H1 (cell line): Measurements from ENCODE around the gene FADD. TPM values are rescaled to one million over a fixed set of nuclear protein-coding genes. Genes with fewer than 3 reads are reported as not detected.

Experiments
- EGR1 ChIP-seq: IDR thresholded peaks from 2 replicates; pipeline ENCODE4 v1.6.1; 2011; ENCODE audit warnings: low read depth, low read length, borderline replicate concordance
- HDAC6 ChIP-seq: IDR thresholded peaks from one replicate; pipeline ENCODE4 v1.7.1; 2012; ENCODE audit warnings: low read depth, mild to moderate bottlenecking, inconsistent platforms, low read length, moderate library complexity
- POU5F1 ChIP-seq: IDR thresholded peaks from 2 replicates; pipeline ENCODE4 v1.6.1; 2011; ENCODE audit warnings: low read depth, mild to moderate bottlenecking, low read length, moderate library complexity
- SP1 ChIP-seq: IDR thresholded peaks from 2 replicates; pipeline ENCODE4 v1.6.1; 2011; ENCODE audit warnings: low read depth, low read length
- SP4 ChIP-seq: IDR thresholded peaks from 2 replicates; pipeline ENCODE4 v1.6.1; 2012; ENCODE audit warnings: low read length, inconsistent platforms
- SRF ChIP-seq: IDR thresholded peaks from 2 replicates; pipeline ENCODE4 v1.6.1; 2011; ENCODE audit warnings: mild to moderate bottlenecking, low read depth, low read length, moderate library complexity
- YY1 ChIP-seq: IDR thresholded peaks from 2 replicates; pipeline ENCODE4 v1.6.1; 2011; ENCODE audit warnings: low read depth, mild to moderate bottlenecking, low read length
- ZNF274 ChIP-seq: IDR thresholded peaks from 2 replicates; pipeline ENCODE4 v1.7.0; 2012; ENCODE audit warnings: low read length, borderline replicate concordance; ENCODE audit errors: extremely low read depth
- polyA plus RNA-seq, 7 experiments: library from polyadenylated mRNA; depleted of rRNA in 3 of 7; stranded (reverse) in 5 of 7; unstranded in 2 of 7; fragments of >200 nt in 5 of 7; fragments of 200-250 nt in 2 of 7; gene quantifications; 1 replicate in 5 of 7; 2 replicates in 1 of 7; 4 replicates in 1 of 7; pipeline versions ENCODE4 v1.2.1 to v1.2.3, GENCODE V29; 2011 to 2013; ENCODE audit warnings: missing spikeins in 2 of 7, mixed read lengths in 2 of 7
- total RNA-seq: library from RNA; stranded (reverse); fragmentation: NEBNext Ultra II Directional; extraction: Animal tissue kit (Norgen Biotek cat#: 25700); gene quantifications from 2 replicates; pipeline ENCODE4 v1.2.1, GENCODE V29; 2021

FADD gene
- total and polyA plus RNA-seq, 2 of the 8 experiments (the other 6 are each of a cell fraction or from before 2014, with no cell fraction given), result 29.0 to 43.9 TPM

DNA sequence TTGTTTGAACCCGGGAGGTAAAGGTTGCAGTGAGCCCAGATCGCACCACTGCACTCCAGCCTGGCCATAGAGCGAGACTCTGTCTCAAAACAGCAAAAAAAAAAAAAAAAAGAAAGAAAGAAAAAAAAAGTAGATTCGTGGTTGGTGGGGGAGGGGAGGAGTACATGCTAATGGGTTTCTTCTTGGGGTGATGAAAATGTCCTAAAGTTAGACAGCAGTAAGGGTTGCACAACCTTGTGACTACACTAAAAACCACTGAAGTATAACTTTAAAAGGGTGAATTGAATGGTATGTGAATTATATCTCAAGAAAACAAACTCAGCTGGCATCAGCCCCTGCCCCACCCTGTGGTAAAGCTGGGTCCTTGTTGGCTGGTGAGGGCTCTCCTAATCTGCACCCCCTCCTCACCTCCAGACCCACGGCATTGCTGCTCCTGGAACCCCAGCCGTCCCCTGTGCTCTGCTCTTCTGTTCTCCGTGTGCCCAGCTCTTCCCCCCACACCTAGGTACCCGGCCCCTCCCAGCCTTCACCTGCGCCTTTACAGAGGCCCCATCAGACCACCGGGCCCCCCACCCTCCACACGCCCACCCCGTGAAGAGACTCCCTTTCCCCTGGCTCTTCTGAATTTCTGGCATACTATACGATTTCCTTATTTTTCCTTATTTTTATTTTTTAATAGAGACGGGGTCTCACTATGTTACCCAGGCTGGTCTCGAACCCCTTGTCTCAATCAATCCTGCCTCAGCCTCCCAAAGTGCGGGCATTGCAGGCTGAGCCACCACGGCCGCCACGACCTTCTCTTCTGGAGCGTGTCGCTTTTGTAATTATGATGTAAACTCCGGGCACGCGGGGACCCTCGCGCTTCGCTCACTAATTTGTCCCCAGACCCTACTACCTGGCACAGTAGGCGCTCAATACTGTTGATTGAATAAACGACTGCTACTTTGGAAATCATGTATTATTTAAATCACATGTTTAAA lies 924 bp upstream of the FADD start (continued):
- no peak for TF ChIP-seq SP1
- no peak for TF ChIP-seq POU5F1
- no peak for TF ChIP-seq SP4
- no peak for TF ChIP-seq EGR1
- TF ChIP-seq YY1, result no peak
- TF ChIP-seq ZNF274, result no peak
- no peak for TF ChIP-seq SRF
- no peak for TF ChIP-seq HDAC6
- TF ChIP-seq, all 59 proteins: peak for 0
